Measurements from ENCODE around the gene USP43. TPM values are rescaled to one million over a fixed set of nuclear protein-coding genes. Genes with fewer than 3 reads are reported as not detected.

The USP43 gene
- total and polyA plus RNA-seq, 10 donors, result 0.13 to 0.39 (median 0.25) TPM

DNA sequence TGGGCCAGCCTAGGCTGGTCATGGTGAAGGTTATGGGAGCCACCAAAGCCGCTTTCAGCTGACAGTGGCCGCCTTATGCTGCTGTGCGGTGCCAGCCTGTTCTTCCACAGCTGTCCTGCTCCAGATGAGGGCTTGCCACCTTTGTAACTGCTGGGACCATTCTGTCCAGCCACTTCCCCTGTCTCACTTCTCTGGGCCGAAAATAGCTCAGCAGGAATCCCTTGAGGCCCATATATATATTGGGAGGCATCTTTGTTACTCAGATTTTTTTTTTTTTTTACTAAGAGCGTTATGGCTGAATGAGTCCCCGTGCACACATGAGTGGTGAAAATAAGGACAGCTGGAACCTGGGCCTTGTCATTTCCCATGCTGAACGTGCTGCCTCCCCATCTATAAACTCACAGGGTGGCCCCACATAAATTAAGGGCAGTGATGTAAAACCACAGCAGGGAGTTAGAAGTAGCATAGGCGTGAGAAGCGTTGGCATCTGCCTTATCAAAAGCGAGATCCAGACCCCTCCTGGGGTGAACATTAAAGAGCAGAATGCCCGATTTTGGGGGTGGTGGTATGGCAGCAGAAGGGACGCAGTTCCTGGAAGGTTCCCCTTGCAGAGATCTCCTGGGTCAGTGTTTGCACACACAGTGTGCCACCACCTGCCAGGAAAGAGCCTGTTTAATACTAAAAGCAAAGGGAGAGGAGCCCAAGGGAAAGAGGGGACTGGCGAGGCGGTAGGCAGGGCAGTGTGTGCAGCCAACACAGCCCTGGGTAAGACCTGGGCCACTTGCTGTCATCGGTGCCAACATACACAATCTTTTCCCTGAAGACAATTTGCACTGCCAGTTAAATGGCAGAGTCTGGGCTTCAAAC, 57.8 kb downstream of the USP43 start:
- TF ChIP-seq, protein P1, sequence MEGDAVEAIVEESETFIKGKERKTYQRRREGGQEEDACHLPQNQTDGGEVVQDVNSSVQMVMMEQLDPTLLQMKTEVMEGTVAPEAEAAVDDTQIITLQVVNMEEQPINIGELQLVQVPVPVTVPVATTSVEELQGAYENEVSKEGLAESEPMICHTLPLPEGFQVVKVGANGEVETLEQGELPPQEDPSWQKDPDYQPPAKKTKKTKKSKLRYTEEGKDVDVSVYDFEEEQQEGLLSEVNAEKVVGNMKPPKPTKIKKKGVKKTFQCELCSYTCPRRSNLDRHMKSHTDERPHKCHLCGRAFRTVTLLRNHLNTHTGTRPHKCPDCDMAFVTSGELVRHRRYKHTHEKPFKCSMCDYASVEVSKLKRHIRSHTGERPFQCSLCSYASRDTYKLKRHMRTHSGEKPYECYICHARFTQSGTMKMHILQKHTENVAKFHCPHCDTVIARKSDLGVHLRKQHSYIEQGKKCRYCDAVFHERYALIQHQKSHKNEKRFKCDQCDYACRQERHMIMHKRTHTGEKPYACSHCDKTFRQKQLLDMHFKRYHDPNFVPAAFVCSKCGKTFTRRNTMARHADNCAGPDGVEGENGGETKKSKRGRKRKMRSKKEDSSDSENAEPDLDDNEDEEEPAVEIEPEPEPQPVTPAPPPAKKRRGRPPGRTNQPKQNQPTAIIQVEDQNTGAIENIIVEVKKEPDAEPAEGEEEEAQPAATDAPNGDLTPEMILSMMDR (IDR thresholded peaks at IDR 0.05 in 8 of 11, conservative IDR thresholded peaks at IDR 0.05 in 3 of 11), result no peak
- no peak for TF ChIP-seq POLR2AphosphoS5 (IDR thresholded peaks at IDR 0.05)
- TF ChIP-seq POLR2A (IDR thresholded peaks at IDR 0.05), result no peak
- H3K9me3 ChIP-seq, result no peaks in the 10 kb centered on the region
- no peaks in the 10 kb centered on the region for H3K27me3 ChIP-seq (replicated peaks in 1 of 7)
- H3K27ac ChIP-seq, result no peak overlapping the region
- no peaks in the 10 kb centered on the region for H3K36me3 ChIP-seq
- no peaks in the 10 kb centered on the region for H3K4me1 ChIP-seq
- WGBS, 5 donors, result 65 to 76% (median 69%) methylated on average over 15 of the region's 15 CpGs
- no peak for DNase-seq
- intact Hi-C loops (cut with DNase I; ENCODE audit: low total_unique reads), result no loop called here
- H3K4me3 ChIP-seq, result no peak overlapping the region

DNA sequence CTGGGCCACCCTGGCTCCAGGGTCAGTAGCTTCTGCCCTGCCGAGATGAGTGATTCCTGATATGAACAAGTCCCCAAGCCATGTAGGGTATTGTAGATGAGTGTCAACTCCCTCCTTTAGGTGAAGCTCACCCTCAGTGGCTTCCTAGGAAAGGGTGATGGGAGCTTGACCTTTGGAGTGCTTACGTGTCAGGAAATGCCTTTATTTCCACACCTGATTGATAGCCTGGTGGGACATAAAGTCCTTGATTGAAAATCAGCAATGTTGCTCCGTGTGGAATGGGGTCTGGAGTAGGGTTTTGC, 58.4 kb downstream of the USP43 start:
- Histone ChIP-seq H3K9me3 (no peaks in the 10 kb centered on the region), H3K4me3 (no peak overlapping the region), H3K36me3 (no peaks in the 10 kb centered on the region), H3K27me3 (replicated peaks in 1 of 7) (no peaks in the 10 kb centered on the region), H3K4me1 (no peaks in the 10 kb centered on the region), H3K27ac (no peak overlapping the region)
- TF ChIP-seq, protein P1 (IDR thresholded peaks at IDR 0.05 in 8 of 11, conservative IDR thresholded peaks at IDR 0.05 in 3 of 11), result no peak
- TF ChIP-seq POLR2A (IDR thresholded peaks at IDR 0.05) (no peak), POLR2AphosphoS5 (IDR thresholded peaks at IDR 0.05) (no peak)
- intact Hi-C loops (cut with DNase I; ENCODE audit: low total_unique reads), result no loop called here
- no peak for DNase-seq
- WGBS, 5 donors, result 66 to 94% (median 72%) methylated on average over 3 of the region's 3 CpGs

DNA sequence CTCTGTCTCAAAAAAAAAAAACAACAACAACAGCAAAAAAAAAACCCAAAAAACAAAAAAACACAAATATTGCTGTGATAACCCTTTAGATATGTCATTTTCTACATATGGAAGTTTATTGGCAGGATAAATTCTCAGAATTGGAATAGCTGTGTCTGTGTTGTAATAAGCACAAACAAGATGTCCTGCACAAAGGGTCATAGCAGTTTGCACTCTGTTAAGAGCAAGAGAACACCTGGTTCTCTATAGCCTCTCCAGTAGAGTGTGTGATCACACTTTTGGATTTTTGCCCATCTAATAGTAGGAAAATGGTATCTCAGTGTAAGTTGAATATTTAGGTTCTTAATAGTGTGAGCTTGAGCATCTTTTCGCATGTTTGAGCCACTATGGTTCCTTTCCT, 60.4 kb downstream of the USP43 start:
- no peak overlapping the region for H3K4me3 ChIP-seq
- TF ChIP-seq POLR2AphosphoS5 (IDR thresholded peaks at IDR 0.05) (no peak), POLR2A (IDR thresholded peaks at IDR 0.05) (no peak)
- TF ChIP-seq, protein P1 (IDR thresholded peaks at IDR 0.05 in 8 of 11, conservative IDR thresholded peaks at IDR 0.05 in 3 of 11), result no peak
- H3K4me1 ChIP-seq, result no peaks in the 10 kb centered on the region
- intact Hi-C loops (cut with DNase I; ENCODE audit: low total_unique reads), result no loop called here
- H3K9me3 ChIP-seq, result no peaks in the 10 kb centered on the region
- no peak for DNase-seq
- H3K27me3 ChIP-seq (replicated peaks in 1 of 7), result no peaks in the 10 kb centered on the region
- 94 to 97% (median 97%) methylated on average over 1 of the region's 1 CpG for WGBS, 5 donors
- H3K27ac ChIP-seq, result no peak overlapping the region
- no peaks in the 10 kb centered on the region for H3K36me3 ChIP-seq

DNA sequence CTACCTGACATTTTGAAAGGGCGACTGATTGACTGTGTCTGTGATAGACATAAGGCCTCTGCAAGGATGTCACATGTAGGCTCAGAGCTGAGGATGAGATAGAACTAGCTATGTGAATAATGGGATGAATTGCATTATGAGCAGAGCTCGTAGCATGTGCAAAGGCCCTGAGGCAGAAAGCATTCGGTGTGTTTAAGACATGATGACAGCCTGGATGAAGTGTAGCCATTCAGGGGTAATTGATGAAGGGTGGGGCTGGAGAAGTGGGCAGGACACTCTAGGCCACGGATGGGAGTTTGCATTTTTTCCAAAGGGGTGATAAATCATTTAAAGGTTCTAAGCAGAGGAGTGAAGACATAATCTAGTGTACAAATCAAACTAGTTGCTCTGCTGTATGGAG, 62.6 kb downstream of the USP43 start:
- no peak overlapping the region for H3K27ac ChIP-seq
- no peak for DNase-seq
- H3K4me3 ChIP-seq, result no peak overlapping the region
- no peaks in the 10 kb centered on the region for H3K9me3 ChIP-seq
- intact Hi-C loops (cut with DNase I; ENCODE audit: low total_unique reads), result no loop called here
- no peaks in the 10 kb centered on the region for H3K36me3 ChIP-seq
- H3K27me3 ChIP-seq (replicated peaks in 1 of 7), result peaks cover 0 to 11% (median 0%) of the 10 kb centered on the region in 7 donors
- WGBS, 5 donors, result 79 to 95% (median 94%) methylated on average over 4 of the region's 4 CpGs
- TF ChIP-seq, protein P1 (IDR thresholded peaks at IDR 0.05 in 8 of 11, conservative IDR thresholded peaks at IDR 0.05 in 3 of 11), result no peak
- no peak for TF ChIP-seq POLR2AphosphoS5 (IDR thresholded peaks at IDR 0.05)
- no peak for TF ChIP-seq POLR2A (IDR thresholded peaks at IDR 0.05)
- H3K4me1 ChIP-seq, result no peaks in the 10 kb centered on the region

Measured in spleen (tissue), 11 donors.